ENCODE measurements around the gene NEURL1. TPM values are rescaled to one million over a fixed set of nuclear protein-coding genes. Genes with fewer than 3 reads are reported as not detected.
A peak's percentile ranks its signal among the peaks of the same experiment; 100 is the strongest.
"Not testable (repeated sequence)": the region's sequence is repeated elsewhere in the genome, so short reads cannot be mapped to it uniquely, and the experiment has no call there.

NEURL1 gene
- total RNA-seq, 2 experiments from 2014 or later, result 1.1 to 1.6 TPM

DNA sequence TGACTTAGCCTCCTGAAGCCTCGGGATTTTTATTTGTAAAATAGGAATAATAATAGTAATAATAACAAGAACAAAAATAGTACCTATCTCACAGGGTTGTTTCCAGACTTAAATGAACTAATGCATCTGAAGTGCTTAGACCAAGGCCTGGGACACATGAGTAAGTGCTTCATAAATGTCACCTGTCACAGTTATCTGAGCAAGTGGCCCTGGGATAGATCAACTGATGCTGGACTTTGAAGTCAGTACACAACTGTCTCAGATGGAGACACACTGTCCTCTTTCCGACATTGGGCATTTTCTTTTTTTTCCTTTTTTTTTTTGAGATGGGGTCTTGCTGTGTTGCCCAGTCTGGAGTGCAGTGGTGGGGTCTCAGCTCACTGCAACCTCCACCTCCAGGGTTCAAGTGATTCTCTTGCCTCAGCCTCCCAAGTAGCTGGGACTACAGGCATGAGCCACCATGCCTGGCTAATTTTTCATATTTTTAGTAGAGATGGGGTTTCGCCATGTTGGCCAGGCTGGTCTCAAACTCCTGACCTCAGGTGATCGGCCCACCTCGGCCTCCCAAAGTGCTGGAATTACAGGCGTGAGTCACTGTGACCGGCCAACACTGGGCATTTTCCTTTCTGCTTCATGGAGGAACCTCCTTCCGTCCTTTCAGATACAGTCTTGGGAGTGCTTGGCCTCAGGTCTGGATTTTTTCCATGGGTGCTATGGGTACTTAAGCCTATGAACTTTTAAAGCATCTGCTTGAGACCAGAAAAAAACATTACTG lies 6.7 kb upstream of the NEURL1 start:
- H3K4me1 Mint-ChIP-seq, result peaks cover 23% of the 10 kb centered on the region
- H3K27ac Mint-ChIP-seq; POLR2A ChIA-PET; DNase-seq; H3K9me3 Mint-ChIP-seq; H3K4me3 Mint-ChIP-seq; H3K36me3 Mint-ChIP-seq (ENCODE audit: low read depth): not testable (repeated sequence)
- peaks cover 13% of the 10 kb centered on the region for H3K27me3 Mint-ChIP-seq
- CTCF ChIA-PET, result interaction anchor here (1.4 to 4.5 kb wide), 7 partner anchors 9 to 70 kb away, joined by 6 to 40 read pairs (median 7); partner anchors contain the start of gene CALHM2

- H3K9me3 Mint-ChIP-seq, result no peaks in the 10 kb centered on the region
- H3K27ac Mint-ChIP-seq, result no peak overlapping the region
- peaks cover 18% of the 10 kb centered on the region for H3K4me1 Mint-ChIP-seq
- H3K27me3 Mint-ChIP-seq, result peaks cover 19% of the 10 kb centered on the region
- CTCF ChIA-PET, result no interaction called here
- POLR2A ChIA-PET, result no interaction called here
- no peak overlapping the region for H3K4me3 Mint-ChIP-seq
- no peak for DNase-seq
- no peaks in the 10 kb centered on the region for H3K36me3 Mint-ChIP-seq (ENCODE audit: low read depth)
Observed at GRCh38 chr10:103487410-103487708, 6.1 kb upstream of the NEURL1 start.

- DNase-seq, result no peak
- POLR2A ChIA-PET, result interaction anchor here (0.6 kb wide), 1 partner anchor 94 kb away, joined by 3 read pairs; no protein-coding TSS in a partner anchor
- CTCF ChIA-PET, result interaction anchor here (0.6 to 2.7 kb wide), 12 partner anchors 9 to 570 kb away, joined by 3 to 16 read pairs (median 3); partner anchors contain the start of gene TAF5
- H3K4me3 Mint-ChIP-seq, result no peak overlapping the region
- peaks cover 23% of the 10 kb centered on the region for H3K4me1 Mint-ChIP-seq
- H3K27ac Mint-ChIP-seq, result no peak overlapping the region
- no peaks in the 10 kb centered on the region for H3K9me3 Mint-ChIP-seq
- H3K27me3 Mint-ChIP-seq, result peaks cover 46% of the 10 kb centered on the region
- no peaks in the 10 kb centered on the region for H3K36me3 Mint-ChIP-seq (ENCODE audit: low read depth)
Observed at GRCh38 chr10:103490986-103491314, 2.6 kb upstream of the NEURL1 start.

- H3K27me3 Mint-ChIP-seq, result peaks cover 49% of the 10 kb centered on the region
- no peaks in the 10 kb centered on the region for H3K9me3 Mint-ChIP-seq
- H3K4me1 Mint-ChIP-seq, result peaks cover 23% of the 10 kb centered on the region
- DNase-seq, result no peak
- no peak overlapping the region for H3K27ac Mint-ChIP-seq
- ChIA-PET CTCF (interaction anchor here (0.9 to 2.7 kb wide), 8 partner anchors 8 to 78 kb away, joined by 3 to 16 read pairs (median 4); no protein-coding TSS in a partner anchor), POLR2A (interaction anchor here (0.5 kb wide), 1 partner anchor 1097 kb away, joined by 5 read pairs; no protein-coding TSS in a partner anchor)
- H3K36me3 Mint-ChIP-seq (ENCODE audit: low read depth), result no peaks in the 10 kb centered on the region
- no peak overlapping the region for H3K4me3 Mint-ChIP-seq
Observed at GRCh38 chr10:103491729-103492364, 1.7 kb upstream of the NEURL1 start.

DNA sequence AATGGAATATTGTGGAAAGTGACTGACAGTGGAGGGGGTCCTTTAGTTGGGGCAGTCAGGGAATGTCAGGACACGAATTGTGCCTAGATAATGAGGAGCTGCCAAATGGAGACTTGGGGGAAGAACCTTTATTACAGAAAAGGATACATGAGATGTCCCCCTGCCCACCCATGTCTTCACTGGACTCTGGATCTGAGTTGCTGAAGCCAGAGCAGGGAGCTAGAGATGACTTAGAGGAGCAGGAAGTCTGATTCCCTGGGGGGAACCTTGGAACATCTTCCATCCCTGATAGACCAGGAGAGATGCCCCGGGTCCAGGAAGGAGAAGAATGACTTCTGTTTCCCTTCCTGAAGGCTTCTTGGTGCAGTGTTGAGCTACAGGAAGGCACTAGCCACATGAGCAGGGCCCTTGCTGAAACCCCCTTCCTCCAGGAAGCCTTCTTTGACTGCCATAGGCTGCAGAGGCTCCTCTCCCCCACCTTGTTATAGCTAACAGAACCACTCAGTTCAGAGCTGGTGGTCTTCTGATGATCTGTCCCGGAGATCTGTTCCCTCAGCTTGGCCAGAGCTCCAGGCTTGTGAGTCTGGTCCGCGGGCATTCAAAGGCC lies 747 bp upstream of the NEURL1 start:
- Mint-ChIP-seq H3K4me3 (peak overlapping the region; percentile 70), H3K27me3 (peaks cover 57% of the 10 kb centered on the region), H3K9me3 (no peaks in the 10 kb centered on the region), H3K27ac (no peak overlapping the region), H3K36me3 (ENCODE audit: low read depth) (no peaks in the 10 kb centered on the region), H3K4me1 (peaks cover 23% of the 10 kb centered on the region)
- DNase-seq, result no peak
- ChIA-PET CTCF (interaction anchor here (0.7 to 2.5 kb wide), 8 partner anchors 8 to 204 kb away, joined by 3 to 11 read pairs (median 3); no protein-coding TSS in a partner anchor), POLR2A (no interaction called here)

GRCh38 chr10:103493916-103494877 lies 692 bp downstream of the NEURL1 start:
- ChIA-PET POLR2A (no interaction called here), CTCF (interaction anchor here (0.9 to 2.5 kb wide), 3 partner anchors 7 to 69 kb away, joined by 3 to 11 read pairs (median 5); no protein-coding TSS in a partner anchor)
- H3K27ac Mint-ChIP-seq, result no peak overlapping the region
- H3K9me3 Mint-ChIP-seq, result no peaks in the 10 kb centered on the region
- no peaks in the 10 kb centered on the region for H3K36me3 Mint-ChIP-seq (ENCODE audit: low read depth)
- peaks cover 65% of the 10 kb centered on the region for H3K27me3 Mint-ChIP-seq
- H3K4me1 Mint-ChIP-seq, result peaks cover 23% of the 10 kb centered on the region
- H3K4me3 Mint-ChIP-seq, result peak overlapping the region; percentile 47
- peak; percentile 40 for DNase-seq

DNA sequence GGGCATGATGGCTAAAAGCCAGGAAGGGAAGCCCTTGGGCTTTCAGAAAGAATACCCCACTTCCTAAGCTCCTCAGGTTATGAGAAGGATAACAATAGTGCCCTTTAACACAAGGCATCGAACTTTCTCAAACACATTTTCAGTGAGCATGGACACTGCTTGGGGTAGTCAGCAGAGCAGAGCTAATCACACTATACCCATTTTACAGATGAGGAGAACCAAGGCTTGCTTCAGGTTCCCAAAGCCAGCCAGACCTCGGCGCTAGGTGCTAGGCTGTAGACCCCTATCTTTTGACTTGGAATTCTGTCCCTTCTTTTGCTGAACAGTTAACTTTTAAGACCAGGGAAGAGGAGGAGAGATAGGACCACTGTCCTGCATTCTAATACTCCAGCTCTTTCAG lies 1.8 kb downstream of the NEURL1 start:
- Mint-ChIP-seq H3K9me3 (no peaks in the 10 kb centered on the region), H3K27ac (no peak overlapping the region), H3K36me3 (ENCODE audit: low read depth) (no peaks in the 10 kb centered on the region), H3K27me3 (peaks cover 70% of the 10 kb centered on the region), H3K4me1 (peaks cover 19% of the 10 kb centered on the region), H3K4me3 (no peak overlapping the region)
- CTCF ChIA-PET, result interaction anchor here (1.5 to 1.6 kb wide), 2 partner anchors 9 to 15 kb away, joined by 5 to 6 read pairs; no protein-coding TSS in a partner anchor
- DNase-seq, result no peak
- POLR2A ChIA-PET, result no interaction called here

DNA sequence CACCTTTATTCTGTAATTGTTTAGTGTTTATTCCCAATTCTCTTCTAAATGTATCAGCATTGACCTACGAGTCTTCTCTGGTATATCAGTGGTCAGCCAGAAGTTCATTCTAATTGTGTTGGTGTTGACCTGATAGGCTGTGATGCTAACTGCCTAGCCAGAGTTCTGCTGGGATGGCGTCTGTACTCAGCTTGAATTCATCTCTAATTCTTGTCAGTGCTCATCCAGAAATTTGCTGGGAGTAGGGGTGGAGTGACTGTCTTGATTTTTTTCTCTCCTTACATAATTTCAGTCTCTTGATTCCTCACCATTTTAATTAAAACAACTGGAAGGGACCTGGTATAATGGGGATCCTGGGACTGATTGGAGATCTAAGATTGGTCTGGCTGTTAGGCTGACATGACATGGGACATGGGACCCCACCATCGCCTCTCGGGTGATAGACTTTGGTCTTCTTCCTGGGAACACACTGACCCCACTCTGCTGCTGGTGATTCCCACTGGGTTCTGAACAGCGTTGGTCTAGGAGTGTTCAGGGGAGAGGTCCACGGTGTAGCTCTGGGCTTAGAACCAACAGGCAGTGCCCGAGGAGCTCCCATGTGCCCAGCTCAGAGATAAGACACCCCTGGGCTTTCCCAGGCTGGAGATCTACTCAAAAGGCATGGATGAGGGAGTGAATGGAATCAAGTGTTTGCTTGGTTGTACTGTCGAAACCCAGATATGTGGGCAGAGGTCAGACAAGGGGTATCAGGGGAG lies 3.8 kb downstream of the NEURL1 start:
- ChIA-PET POLR2A (no interaction called here), CTCF (interaction anchor here (0.7 to 1.0 kb wide), 2 partner anchors 9 to 23 kb away, joined by 3 read pairs; no protein-coding TSS in a partner anchor)
- no peak for DNase-seq
- no peaks in the 10 kb centered on the region for H3K36me3 Mint-ChIP-seq (ENCODE audit: low read depth)
- H3K4me3 Mint-ChIP-seq, result no peak overlapping the region
- peaks cover 17% of the 10 kb centered on the region for H3K4me1 Mint-ChIP-seq
- H3K9me3 Mint-ChIP-seq, result no peaks in the 10 kb centered on the region
- H3K27ac Mint-ChIP-seq, result no peak overlapping the region
- peaks cover 74% of the 10 kb centered on the region for H3K27me3 Mint-ChIP-seq

- Mint-ChIP-seq H3K36me3 (ENCODE audit: low read depth) (no peaks in the 10 kb centered on the region), H3K4me1 (peaks cover 16% of the 10 kb centered on the region), H3K27ac (no peak overlapping the region), H3K9me3 (no peaks in the 10 kb centered on the region), H3K4me3 (no peak overlapping the region), H3K27me3 (peaks cover 72% of the 10 kb centered on the region)
- DNase-seq, result no peak
- CTCF ChIA-PET, result interaction anchor here (0.6 to 3.1 kb wide), 5 partner anchors 8 to 206 kb away, joined by 3 to 8 read pairs (median 3); no protein-coding TSS in a partner anchor
- POLR2A ChIA-PET, result interaction anchor here (0.7 kb wide), 1 partner anchor 532 kb away, joined by 5 read pairs; no protein-coding TSS in a partner anchor
Observed at GRCh38 chr10:103498936-103499638, 5.6 kb downstream of the NEURL1 start.

DNA sequence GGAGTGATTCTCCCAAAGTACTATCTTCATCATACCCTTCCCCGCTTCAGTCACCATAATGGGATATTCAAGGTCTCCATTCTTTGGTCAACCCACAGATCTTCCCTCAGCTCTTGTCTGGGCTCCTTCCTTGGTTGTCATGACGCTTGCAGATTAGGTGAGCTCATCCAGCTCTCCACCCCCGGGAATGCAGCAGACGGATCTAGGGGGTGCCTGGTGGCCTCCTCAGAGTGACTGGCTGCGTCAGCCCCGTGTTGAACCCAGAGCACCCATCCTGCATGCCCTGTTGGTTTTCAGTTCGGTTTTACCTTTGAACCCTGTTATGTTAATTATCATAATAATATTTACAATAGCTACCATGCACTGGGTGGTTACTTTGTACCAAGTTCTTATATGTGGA lies 6.4 kb downstream of the NEURL1 start:
- H3K27me3 Mint-ChIP-seq, result peaks cover 68% of the 10 kb centered on the region
- CTCF ChIA-PET, result interaction anchor here (0.5 to 3.1 kb wide), 5 partner anchors 9 to 43 kb away, joined by 3 to 8 read pairs (median 4); no protein-coding TSS in a partner anchor
- H3K27ac Mint-ChIP-seq, result no peak overlapping the region
- H3K9me3 Mint-ChIP-seq, result no peaks in the 10 kb centered on the region
- H3K36me3 Mint-ChIP-seq (ENCODE audit: low read depth), result no peaks in the 10 kb centered on the region
- DNase-seq, result no peak
- peaks cover 20% of the 10 kb centered on the region for H3K4me1 Mint-ChIP-seq
- no peak overlapping the region for H3K4me3 Mint-ChIP-seq
- POLR2A ChIA-PET, result no interaction called here

DNA sequence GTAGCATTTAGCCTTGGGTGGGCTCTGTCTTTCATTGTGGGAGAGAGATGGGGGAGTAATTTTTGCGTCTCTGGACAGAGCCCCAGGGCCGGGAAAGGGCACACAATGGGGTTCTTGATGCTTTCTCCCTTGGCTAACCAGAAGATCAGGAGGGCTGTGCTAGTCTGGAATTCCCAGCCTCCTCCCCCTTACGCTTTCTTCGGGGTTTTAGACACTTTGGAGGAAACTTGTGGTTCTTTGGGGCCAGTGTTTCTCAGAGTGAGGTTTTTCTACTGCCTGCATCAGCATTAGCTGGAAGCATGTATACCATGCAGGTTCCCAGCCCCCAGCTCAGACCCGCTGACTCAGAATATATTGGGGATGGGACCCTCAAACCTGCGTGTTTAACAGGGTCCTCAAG lies 7.0 kb downstream of the NEURL1 start:
- POLR2A ChIA-PET, result interaction anchor here (0.6 kb wide), 1 partner anchor 42 kb away, joined by 3 read pairs; no protein-coding TSS in a partner anchor
- no peak overlapping the region for H3K4me3 Mint-ChIP-seq
- CTCF ChIA-PET, result interaction anchor here (1.3 to 3.1 kb wide), 3 partner anchors 8 to 15 kb away, joined by 3 to 8 read pairs (median 5); partner anchors contain the start of gene NEURL1
- no peaks in the 10 kb centered on the region for H3K36me3 Mint-ChIP-seq (ENCODE audit: low read depth)
- H3K27ac Mint-ChIP-seq, result no peak overlapping the region
- peaks cover 63% of the 10 kb centered on the region for H3K27me3 Mint-ChIP-seq
- DNase-seq, result no peak
- H3K9me3 Mint-ChIP-seq, result no peaks in the 10 kb centered on the region
- H3K4me1 Mint-ChIP-seq, result peaks cover 20% of the 10 kb centered on the region

Data from activated CD4-positive, alpha-beta T cell treated with anti-CD3 and anti-CD28 coated beads, Interleukin-2, amount 10 ng/mL, durations not matched to agents 7 days and 5 days (primary cell).